RWPE2 (cell line): ENCODE measurements around the gene IL1RAPL1.

Experiments used
- ATAC-seq: fragments of 200-7000 bp; cut with Tn5 transposase; 3 replicates; pipeline ENCODE4 v1.9.1; 2021; ENCODE audit warnings: low read depth
- DNase-seq: peaks from one replicate; pipeline ENCODE4 v3.0.0-alpha.2; 2020; ENCODE audit warnings: low spot score
- H3K27ac ChIP-seq: fragments of 450-650 bp; 2 replicates; pipeline ENCODE4 v1.5.1; 2017; ENCODE audit warnings: mild to moderate bottlenecking; ENCODE audit not compliant: poor library complexity, severe bottlenecking
- H3K27me3 ChIP-seq: fragments of 250-450 bp; sonication (Bioruptor Pico); 2 replicates; pipeline ENCODE4 v1.5.1; 2021; ENCODE audit warnings: mild to moderate bottlenecking, moderate library complexity; ENCODE audit not compliant: insufficient read depth, poor library complexity, severe bottlenecking
- H3K36me3 ChIP-seq: fragments of 250-450 bp; sonication (Bioruptor Pico); 2 replicates; pipeline ENCODE4 v1.5.1; 2020; ENCODE audit warnings: low read depth, mild to moderate bottlenecking, moderate library complexity
- H3K4me1 ChIP-seq: fragments of 250-450 bp; sonication (Bioruptor Pico); 2 replicates; pipeline ENCODE4 v1.5.1; 2021; ENCODE audit warnings: mild to moderate bottlenecking, moderate library complexity; ENCODE audit not compliant: insufficient read depth, poor library complexity, severe bottlenecking
- H3K4me3 ChIP-seq: fragments of 250-450 bp; sonication (Bioruptor Pico); 2 replicates; pipeline ENCODE4 v1.5.1; 2021; ENCODE audit warnings: mild to moderate bottlenecking, moderate library complexity; ENCODE audit not compliant: severe bottlenecking
- H3K9me3 ChIP-seq: fragments of 250-450 bp; sonication (Bioruptor Pico); 2 replicates; pipeline ENCODE4 v1.5.1; 2021; ENCODE audit warnings: mild to moderate bottlenecking, moderate library complexity; ENCODE audit not compliant: severe bottlenecking
- TF ChIP-seq, protein P1 (sequence below): fragments of 450-650 bp; IDR thresholded peaks from one replicate; pipeline ENCODE4 v1.5.1; 2017; ENCODE audit warnings: mild to moderate bottlenecking, moderate library complexity; ENCODE audit not compliant: poor library complexity, severe bottlenecking

The IL1RAPL1 gene

DNA sequence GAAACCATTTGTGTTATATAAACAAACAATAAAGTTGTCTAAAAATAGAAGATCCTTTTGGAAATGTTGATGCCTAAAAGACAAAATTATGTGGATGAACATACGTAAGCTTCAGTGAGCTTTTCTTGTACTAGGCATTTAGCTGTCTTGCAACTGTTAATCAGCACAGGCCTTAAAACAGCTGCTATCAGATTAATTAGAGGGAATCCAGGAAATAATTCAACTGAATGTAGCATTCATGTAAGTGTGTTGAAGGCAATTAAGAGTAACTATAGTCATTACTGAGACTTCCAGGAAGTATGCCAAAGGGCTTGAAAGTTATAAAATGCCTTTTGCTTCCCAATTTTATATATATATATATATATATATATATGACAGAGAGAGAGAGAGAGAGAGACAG lies 248.7 kb downstream of the IL1RAPL1 start:
- Histone ChIP-seq H3K27me3 (no peaks in the 10 kb centered on the region), H3K4me3 (no peak overlapping the region), H3K9me3 (no peaks in the 10 kb centered on the region), H3K4me1 (no peaks in the 10 kb centered on the region), H3K36me3 (no peaks in the 10 kb centered on the region), H3K27ac (no peak overlapping the region)
- TF ChIP-seq, protein P1, sequence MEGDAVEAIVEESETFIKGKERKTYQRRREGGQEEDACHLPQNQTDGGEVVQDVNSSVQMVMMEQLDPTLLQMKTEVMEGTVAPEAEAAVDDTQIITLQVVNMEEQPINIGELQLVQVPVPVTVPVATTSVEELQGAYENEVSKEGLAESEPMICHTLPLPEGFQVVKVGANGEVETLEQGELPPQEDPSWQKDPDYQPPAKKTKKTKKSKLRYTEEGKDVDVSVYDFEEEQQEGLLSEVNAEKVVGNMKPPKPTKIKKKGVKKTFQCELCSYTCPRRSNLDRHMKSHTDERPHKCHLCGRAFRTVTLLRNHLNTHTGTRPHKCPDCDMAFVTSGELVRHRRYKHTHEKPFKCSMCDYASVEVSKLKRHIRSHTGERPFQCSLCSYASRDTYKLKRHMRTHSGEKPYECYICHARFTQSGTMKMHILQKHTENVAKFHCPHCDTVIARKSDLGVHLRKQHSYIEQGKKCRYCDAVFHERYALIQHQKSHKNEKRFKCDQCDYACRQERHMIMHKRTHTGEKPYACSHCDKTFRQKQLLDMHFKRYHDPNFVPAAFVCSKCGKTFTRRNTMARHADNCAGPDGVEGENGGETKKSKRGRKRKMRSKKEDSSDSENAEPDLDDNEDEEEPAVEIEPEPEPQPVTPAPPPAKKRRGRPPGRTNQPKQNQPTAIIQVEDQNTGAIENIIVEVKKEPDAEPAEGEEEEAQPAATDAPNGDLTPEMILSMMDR, result no peak
- ATAC-seq (no peak), DNase-seq (no peak)

- no peak overlapping the region for H3K4me3 ChIP-seq
- no peaks in the 10 kb centered on the region for H3K27me3 ChIP-seq
- ATAC-seq (no peak), DNase-seq (no peak)
- H3K9me3 ChIP-seq, result no peaks in the 10 kb centered on the region
- H3K36me3 ChIP-seq, result no peaks in the 10 kb centered on the region
- no peaks in the 10 kb centered on the region for H3K4me1 ChIP-seq
- no peak overlapping the region for H3K27ac ChIP-seq
- TF ChIP-seq, protein P1, result no peak
These were observed 256.6 kb downstream of the IL1RAPL1 start for GRCh38 chrX:28843817-28844216.

- ATAC-seq, result 0 out of 3 replicates have a peak, but pooled peaks have one; percentile 25
- DNase-seq, result no peak
- no peaks in the 10 kb centered on the region for H3K9me3 ChIP-seq
- TF ChIP-seq, protein P1, result no peak
- no peaks in the 10 kb centered on the region for H3K4me1 ChIP-seq
- H3K36me3 ChIP-seq, result no peaks in the 10 kb centered on the region
- no peak overlapping the region for H3K27ac ChIP-seq
- H3K27me3 ChIP-seq, result no peaks in the 10 kb centered on the region
- no peak overlapping the region for H3K4me3 ChIP-seq
These were observed 260.2 kb downstream of the IL1RAPL1 start for GRCh38 chrX:28847423-28847822.

DNA sequence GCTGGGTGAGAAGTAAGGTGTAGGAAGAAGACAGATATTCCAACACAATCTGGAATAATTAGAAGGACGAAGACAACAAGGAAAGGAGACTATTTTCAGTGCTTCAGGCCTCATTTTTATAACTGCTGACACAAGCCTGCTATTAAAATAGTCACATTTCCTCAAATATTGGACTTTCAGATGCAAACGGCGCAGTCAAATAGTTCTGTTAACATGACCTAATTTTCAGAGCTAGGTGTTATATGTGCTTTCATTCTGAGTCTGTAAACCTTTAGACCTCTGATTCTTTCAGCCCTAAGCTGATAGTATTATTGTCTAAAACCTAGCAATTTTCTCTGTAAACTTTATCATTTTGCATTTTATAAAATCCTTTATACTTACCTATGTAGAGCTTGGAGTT lies 261.5 kb downstream of the IL1RAPL1 start:
- Histone ChIP-seq H3K27ac (no peak overlapping the region), H3K27me3 (no peaks in the 10 kb centered on the region), H3K36me3 (no peaks in the 10 kb centered on the region), H3K4me1 (no peaks in the 10 kb centered on the region), H3K9me3 (no peaks in the 10 kb centered on the region), H3K4me3 (no peak overlapping the region)
- DNase-seq (no peak), ATAC-seq (no peak)
- TF ChIP-seq, protein P1, result no peak

DNA sequence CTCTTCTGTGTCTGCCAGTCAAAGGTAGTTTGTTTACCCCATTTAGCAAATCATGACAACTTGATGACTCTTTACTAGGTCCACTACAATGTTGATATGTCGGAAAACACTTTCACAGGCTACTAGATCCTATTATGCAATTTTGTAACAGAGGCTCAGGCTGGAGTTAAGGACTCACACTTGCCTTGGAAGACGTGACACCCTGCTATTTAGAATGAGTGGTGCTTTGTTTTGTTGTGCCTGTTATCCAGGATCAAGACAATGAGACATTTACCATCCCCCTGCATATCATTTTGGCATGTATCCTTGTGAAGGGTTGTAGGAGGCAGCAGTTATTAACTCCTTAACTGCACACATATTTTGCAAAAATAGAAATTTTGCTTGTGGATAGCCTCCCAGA lies 263.7 kb downstream of the IL1RAPL1 start:
- no peak overlapping the region for H3K4me3 ChIP-seq
- H3K27ac ChIP-seq, result no peak overlapping the region
- H3K9me3 ChIP-seq, result no peaks in the 10 kb centered on the region
- no peaks in the 10 kb centered on the region for H3K36me3 ChIP-seq
- ATAC-seq (no peak), DNase-seq (no peak)
- H3K4me1 ChIP-seq, result no peaks in the 10 kb centered on the region
- TF ChIP-seq, protein P1, result no peak
- H3K27me3 ChIP-seq, result no peaks in the 10 kb centered on the region
